SKM-1 (cell line): Measurements from ENCODE around the gene IRX3.
"Not testable (repeated sequence)": the region's sequence is repeated elsewhere in the genome, so short reads cannot be mapped to it uniquely, and the experiment has no call there.

Source experiments
- DNase-seq: peaks from one replicate; lab custom pipeline; 2025; ENCODE audit not compliant: unreplicated experiment; lab: John Stamatoyannopoulos, UW

Gene IRX3

DNA sequence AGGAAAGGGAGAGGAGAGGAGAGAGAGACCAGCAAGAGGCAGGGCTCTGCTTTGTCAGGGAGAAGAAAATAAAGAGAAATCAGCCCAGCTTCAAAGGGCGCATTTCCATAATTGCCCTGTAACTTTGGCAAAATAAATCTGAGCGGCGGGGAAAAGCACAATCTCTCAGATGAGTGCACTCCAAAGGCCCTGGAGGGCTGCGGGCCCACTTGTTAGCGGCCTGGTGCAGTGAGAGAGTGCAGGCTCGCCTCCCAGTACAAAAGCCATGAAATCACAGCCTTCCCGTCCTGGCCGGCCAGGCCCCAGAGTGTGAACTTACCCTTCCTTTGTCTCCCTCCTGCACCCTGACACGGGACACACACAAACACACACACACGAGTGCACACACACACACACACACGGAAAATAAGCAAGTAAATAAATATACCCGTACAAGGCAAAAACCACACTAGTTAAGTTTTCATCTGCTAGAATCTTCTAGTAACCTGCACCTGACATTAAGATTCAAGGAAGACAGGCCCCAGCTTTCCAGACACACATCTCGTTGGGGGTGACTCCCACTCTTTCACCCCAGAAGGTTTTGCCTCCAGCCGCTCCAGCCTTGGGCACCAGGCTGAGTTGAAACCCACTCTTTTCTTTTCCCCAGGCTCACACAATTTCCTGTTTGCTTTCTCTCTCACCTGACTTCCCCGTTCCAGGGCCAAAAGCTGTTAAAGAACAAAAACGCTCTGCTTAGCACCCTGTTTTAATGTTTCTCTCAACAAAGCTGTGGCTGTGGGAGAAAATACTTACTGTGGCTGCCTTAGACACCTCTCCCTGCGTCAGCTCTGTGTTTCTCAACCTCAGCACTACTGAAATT is 8.5 kb downstream of the IRX3 start:
- no peak for DNase-seq

DNA sequence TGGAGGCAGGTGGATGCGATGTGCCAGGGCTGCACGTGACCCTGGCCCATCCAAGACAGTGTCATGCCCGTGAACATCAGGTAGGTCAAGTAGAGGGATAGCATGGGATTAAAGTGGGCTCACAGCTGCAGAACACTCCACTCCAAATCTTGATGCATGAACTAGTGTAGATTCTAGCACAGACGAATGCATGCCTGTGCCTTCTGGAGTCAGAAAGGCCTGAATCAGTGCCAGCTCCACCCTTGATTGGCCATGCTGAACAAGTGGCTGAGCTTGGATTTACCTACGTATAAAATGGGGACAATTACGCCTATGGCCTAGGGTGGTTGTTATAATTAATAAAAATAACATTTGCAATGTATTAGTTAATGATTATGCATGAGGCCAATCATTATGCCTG is 10.6 kb downstream of the IRX3 start:
- no peak for DNase-seq

DNA sequence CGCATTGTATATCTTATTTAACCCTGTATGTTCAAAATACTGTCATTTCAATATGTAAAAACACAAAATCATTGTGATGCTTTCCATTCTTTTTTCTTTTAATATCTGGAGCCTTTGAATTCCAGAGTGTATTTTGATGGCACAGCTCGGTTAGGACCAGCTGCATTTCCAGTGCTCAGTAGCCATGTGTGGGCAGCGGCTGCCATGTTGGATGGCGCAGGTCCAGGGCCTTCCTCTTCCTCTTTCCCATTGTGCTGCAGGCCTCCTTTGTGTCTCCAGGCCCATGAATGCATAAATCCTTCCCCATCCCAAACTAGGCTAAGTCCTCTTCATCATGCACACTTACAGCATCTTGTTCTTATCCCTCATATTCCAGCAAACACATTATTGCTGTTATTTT is 13.0 kb downstream of the IRX3 start:
- DNase-seq = no peak

DNA sequence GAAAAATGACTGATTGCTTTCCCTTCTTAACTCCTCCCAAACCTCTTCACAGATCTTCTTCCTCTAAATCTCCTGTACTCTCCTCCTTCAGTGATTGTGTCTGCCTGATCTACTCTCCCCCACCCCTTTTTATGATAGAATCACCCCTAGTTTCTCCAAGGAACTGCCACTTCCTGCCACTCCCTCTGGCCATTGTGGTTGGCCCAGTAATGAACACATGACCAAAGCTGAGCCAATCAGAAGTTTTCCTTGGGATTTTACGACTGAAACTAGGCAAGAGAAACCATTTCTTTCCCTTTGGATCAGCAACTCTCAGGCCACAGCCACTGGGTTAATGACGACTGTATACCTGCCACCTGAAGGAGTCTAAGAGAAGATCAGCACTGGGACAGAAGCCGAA is 15.9 kb downstream of the IRX3 start:
- DNase-seq = no peak

DNA sequence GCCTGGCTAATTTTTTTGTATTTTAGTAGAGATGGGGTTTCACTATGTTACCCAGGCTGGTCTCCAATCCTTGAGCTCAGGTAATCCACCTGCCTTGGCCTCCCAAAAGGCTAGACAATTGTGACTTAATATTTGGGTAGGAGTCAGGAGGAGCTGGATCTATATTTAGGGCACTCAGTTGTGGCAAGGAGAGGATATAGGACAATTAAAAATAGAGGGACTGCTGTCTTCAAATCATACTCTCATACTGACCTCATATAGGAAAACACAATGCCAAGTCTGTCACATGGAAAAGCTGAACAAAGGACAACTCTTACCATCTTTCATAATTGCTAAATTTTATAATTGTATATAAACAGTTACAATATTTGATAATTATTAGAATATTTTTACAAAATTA is 17.1 kb downstream of the IRX3 start:
- no peak for DNase-seq

DNA sequence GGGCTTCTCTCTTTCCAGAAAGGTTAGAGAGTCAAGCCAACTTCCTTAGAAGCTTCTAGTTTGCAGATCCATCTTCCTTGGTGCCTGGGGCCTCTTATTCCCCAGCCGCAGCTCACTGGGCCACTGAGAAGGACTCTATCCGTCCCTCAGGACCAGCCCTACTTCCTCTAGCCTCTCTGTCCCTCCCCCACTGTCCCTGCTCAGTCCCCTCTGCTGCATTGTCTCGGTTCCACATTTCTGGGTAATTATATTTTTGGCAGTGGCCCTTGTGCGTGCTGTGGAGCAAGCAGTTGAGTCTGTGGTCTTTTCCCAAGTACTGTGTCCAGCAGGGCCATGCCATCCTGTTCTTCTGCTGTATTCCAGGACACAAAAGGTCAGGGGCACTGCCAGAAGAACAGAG is 17.8 kb downstream of the IRX3 start:
- DNase-seq = peak; percentile 25

DNA sequence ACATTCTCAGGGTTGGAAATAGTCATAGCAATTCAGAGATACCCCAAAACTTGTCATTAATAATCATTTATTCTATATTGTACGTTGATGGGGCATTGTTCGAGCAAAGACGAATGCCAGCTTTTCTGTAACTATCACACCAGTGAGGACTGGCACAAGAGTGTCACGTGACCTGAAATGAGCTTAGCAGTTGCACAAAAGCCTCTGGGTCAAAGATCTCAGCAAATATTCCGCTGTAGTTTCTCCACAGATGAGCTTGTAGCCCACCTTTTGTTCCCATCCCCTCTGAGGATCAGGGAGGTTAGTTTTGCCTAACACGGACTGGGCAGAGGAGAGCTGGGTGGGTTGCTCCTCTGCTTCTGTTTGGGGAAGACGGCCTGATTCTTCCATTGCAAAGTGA is 18.2 kb downstream of the IRX3 start:
- DNase-seq = no peak

DNA sequence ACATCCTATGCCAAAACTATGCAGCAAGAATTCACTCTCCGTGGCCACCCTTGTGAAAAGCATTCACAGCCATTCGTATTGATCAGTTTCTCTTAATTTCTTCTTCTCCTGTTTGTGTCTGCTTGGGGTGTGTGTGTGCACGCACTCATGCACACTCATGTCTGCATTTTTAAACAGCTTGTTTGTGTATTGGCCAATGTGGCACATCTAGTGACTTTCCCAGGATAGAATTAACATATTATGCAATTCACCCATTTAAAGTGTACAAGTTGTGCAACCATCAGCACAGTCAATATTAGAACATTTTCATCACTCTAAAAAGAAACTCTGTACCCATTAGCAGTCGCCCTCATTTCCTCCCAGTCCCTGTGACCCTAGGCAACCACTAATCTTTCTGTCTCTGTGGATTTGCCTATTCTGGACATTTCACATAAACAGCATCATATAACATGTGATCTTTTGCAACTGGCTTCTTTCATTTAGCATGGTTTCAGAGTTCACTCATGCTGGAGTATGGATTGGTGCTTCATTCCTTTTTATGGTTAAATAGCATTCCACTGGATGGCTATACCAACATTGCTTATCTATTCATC is 20.1 kb downstream of the IRX3 start:
- DNase-seq = peak; percentile 29

DNA sequence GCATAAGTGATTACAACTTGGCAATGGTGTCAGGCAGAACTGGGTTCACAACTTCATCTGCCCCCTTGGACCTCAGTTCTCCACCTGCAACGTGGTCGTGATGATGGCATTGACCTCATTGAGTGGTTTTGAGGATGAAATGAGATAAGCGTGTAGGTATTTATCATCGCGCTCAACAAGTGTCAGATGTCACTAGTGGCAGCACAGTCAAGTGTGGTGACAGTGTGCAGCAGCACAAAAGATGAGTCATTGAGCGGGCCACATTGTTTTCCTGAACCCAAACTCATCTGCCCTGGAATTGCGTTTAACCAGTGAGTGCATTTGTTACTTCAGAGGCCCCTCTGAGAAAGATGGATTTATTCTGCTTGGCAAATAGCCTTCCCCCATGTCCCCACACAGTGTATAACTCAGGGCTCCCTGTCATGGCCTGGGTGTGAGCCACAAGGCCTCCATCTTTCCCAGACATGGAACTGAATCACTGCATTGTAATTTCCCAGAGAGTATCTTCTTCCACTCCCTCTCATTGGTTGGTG is 20.9 kb downstream of the IRX3 start:
- no peak for DNase-seq

DNA sequence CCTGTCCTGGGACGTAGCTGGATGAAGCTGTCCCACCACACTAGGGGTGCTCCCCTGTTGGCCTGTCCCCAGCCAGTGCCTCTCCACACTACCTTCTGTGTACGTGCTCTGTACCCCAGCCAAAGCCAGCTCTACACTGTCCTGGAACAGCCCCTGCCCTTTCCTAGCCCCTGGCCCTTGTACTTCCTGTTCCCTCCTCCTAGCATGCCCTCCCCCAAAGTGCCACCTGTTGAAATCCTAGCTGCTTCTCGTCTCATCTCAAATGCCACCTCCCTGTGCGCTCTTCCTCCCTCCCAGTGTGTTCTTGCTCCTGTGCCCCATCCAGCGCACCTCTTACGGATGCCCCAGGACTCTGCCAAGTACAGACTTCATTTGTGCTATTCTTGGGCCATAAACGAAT is 33.5 kb downstream of the IRX3 start:
- no peak for DNase-seq

DNA sequence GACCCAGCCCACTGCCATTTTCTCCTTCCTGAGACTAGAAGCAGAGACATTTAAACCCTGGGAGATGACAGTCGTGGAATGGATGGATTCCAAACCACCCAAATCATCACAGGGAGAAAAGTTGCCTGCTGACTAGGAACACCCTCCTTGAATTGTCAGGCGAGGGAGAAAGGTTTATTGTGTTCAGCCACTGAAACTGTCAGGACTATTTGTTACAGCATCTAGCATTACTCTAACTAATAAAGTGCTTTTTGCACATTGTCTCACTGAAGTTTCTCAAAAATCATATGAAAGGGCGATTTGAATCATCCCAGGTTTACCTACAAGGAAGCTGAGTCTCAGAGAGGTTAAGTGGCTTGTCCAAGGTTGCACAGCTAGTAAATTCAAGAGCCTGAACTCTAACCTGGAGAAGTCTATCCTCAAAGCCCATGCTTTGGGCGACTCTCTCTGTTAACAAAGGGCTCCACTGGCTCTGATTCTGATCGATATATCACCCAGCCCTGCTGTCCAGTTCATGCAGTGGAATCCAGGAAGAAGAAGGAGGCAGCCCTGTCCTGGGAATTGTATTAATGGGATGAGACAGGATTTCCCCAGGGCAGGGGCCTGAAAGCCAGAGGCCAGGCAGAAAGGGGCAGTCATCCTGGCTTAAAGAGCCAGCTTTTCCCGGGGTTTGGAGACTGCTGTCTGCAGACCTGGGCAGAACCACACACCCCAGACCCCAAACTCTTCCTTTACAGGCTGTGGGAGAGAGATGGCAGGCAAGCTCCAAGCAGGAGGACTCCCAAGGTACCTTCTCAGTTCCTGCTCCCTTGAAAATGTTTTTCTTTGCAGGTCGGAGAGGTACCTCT is 37.5 kb downstream of the IRX3 start:
- DNase-seq = no peak

DNA sequence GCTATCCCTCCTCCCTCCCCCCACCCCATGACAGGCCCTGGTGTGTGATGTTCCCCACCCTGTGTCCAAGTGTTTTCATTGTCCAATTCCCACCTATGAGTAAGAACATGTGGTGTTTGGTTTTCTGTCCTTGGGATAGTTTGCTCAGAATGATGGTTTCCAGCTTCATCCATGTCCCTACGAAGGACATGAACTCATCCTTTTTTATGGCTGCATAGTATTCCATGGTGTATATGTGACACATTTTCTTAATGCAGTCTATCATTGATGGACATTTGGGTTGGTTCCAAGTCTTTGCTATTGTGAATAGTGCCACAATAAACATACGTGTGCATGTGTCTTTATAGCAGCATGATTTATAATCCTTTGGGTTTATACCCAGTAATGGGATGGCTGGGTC is 38.9 kb downstream of the IRX3 start:
- not testable (repeated sequence) for DNase-seq

DNA sequence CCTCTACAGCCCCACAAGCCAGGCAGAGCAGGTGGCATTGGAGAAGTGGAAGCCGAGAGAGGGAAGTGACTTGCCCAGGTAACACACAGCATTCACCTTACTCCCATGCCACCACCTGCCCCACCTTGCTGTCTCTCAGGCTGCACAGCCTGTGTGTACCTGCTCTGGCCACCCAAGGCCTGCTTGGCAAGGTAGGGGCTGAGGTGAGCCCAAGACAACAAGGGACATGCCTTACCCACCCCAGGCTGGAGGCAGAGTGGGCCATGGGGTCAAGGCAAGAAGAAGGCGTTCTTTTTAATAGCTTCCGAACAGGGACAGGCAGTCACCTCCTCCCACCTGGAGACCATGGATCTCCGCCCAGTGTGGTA is 40.1 kb downstream of the IRX3 start:
- DNase-seq = no peak

DNA sequence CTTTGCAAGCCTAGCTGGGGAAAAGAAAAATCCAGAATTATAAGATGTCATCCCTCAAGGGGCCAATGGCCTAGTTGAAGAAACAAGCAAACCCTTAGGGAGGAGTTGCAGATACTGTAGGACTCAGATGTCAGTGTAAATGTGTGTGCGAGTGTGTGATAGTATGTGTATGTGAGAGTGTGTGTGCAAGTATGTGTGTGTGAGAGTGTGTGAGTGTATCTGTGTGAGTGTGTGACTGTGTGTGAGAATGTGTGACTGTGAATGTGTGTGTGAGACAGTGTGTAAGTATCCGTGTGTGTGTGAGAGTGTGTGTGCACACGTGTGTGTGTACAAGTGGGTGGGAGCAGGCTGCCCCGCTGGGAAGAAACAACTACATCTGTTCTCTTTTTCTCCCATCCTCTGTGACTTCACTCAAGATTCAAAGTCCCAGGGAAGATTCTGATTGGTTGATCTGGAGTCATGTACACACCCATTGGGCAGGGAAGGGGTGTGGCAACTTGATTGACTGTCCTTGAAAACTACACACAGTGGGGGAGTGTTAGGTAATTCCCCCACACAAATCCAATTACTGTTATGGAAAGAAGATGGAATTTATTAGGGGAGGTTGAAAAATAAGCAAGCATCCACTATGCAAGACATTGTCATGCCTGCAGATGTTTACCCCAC is 40.7 kb downstream of the IRX3 start:
- DNase-seq = no peak

DNA sequence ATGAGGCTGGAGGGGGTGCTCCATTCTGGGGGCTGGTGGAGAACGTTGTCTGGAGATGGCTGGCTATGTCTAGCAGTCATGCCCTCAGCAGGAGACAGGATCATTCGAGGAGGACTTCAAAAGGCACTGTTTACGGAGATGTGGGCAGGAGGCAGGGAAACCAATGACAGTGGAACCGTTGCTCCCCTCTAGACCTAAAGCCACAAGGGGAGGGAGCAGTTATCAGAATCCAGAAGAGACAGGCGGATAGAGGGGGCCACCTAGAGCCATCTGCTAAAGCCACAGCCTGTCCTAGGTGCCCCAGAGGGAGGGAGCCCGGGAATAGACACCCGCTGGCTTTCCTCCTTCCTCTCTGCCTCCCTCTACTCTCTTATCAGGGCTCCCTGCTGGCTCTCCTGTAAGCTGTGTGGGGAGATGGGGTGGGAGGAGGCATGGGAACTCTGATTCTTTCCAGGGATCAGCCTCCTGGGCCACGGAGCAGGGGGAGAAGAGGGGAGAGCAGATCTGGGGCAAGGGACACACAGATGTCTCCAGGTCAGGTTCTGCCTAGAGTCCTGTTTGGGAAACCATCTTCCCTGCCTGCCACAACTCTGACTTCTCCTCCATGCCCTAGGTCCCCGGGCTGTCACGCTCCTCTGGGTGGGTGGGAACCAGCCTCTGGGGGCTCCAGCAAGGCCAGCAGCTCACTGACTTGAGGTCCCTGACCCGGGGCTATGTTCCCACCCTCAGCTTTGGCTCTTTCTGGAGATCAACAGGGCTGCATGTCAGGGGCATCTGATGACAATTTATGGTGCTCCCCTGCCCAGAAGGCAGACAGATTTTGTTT is 42.3 kb downstream of the IRX3 start:
- DNase-seq = no peak

DNA sequence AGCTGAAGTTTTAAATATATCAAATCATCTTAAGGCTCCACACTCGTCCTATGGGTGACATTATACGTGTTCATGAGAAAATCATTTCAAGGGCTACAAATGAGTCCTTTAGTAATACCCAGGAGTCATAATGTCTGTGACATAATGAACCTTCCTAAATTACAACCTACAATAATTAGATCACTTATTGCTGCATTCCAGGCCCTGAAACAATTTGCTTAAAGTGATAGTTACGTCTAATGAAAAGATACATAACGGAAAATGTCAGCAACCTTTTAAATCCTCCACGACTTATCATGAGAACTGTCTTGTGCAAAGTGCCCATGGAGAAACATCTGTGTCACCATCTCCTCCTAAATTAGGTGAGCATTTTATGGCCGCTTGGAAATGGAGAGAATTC is 43.4 kb downstream of the IRX3 start:
- no peak for DNase-seq

DNA sequence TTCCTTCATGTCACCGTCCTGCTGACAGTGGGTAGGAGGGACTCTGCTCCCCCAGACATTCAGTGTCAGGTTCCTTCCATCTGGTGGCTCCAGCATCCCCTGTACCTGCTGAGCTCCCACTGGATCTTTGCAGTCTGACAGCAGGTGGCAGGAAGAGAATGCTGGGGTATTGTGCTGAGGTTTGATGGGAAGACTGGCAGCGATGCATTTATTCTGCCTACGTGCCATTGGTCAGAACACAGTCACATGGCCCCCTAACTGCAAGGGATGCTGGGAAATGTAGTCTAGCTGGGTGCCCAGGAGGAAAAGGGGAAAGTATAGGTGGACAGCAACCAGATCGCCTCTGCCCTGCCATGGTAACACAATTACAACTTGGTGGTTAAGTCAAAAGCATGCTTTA is 44.4 kb downstream of the IRX3 start:
- no peak for DNase-seq

DNA sequence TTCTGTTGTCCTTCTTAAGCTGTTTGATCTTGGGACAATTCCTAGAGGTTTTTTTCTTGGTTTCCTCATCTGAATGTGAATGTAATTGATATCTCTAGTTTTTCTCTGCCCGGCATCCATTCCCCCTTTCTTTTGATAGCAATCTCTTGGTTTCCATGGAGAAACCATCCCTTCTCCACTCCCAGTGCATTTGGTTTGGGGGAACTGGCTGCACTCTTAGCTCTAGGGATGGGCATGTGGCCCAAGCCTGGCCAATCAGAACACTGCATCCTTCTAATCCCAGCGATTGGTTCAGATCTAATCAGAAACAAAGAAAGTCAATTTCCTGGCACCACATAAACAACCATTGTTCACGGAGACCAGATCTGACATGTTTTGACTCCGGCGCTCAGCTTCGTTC is 45.1 kb downstream of the IRX3 start:
- no peak for DNase-seq

DNA sequence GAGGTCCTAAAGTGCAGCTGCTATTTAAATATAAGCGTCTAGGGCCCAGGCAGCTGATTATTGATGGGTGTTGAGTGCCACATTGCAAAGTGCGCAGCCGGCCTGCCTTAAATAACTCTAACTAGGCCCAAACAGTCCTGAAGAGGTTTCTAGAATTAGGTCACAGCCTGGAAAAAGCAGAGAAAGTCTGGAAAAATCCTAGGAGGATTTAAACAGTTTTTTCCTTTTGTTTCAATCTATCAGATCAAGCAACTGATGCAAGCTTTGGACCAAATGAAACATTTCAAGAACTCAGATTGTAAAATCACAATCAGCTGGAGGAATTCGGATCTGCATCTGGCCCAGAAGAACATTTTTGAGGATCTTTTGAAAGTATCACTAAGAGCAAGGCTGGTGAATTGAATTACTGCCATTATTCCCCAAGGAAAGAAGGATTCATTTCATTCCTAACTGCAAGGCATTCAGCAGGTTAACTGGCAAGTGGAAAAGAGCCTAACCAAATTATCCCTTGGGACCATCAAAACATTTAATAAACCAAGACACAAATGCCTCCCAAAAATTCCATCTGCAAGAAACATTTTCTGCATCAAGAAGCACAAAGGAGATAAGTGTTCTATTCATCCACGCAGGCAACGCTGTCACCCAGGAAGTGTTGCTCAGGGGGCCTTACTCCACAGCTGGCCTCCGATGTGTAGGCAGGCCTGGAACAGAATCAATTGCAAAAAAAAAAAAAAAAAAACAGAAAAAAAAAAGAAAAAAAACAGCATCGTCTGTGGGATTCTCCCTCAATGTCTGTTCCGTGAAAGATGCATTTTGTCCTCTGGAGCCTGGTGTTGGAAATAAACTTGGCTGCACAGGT is 46.1 kb downstream of the IRX3 start:
- no peak for DNase-seq
